ENCODE results near the gene CAMKMT.

The CAMKMT gene

GRCh38 chr2:44620189-44620990 lies 258.6 kb downstream of the CAMKMT start:
- Histone ChIP-seq H3K27ac (ENCODE audit: low read depth, low read length) (no peak overlapping the region), H3K27me3 (ENCODE audit: low read length) (no peaks in the 10 kb centered on the region), H3K79me2 (ENCODE audit: insufficient read depth, low read length) (no peaks in the 10 kb centered on the region), H3K4me3 (ENCODE audit: insufficient read depth, low read length, poor library complexity, severe bottlenecking) (no peak overlapping the region), H4K20me1 (ENCODE audit: low read depth, low read length) (no peaks in the 10 kb centered on the region), H3F3A (ENCODE audit: insufficient read depth) (no peaks in the 10 kb centered on the region), H3K9ac (ENCODE audit: low read length) (no peak overlapping the region), H3K4me2 (ENCODE audit: low read depth, low read length, poor library complexity, severe bottlenecking) (no peak overlapping the region), H3K36me3 (ENCODE audit: low read length) (no peaks in the 10 kb centered on the region), H2AFZ (ENCODE audit: low read depth, low read length, severe bottlenecking) (no peak overlapping the region), H3K9me3 (ENCODE audit: insufficient read depth, low read length) (no peaks in the 10 kb centered on the region), H3K9me2 (replicated peaks; ENCODE audit: insufficient read depth, low read length) (no peaks in the 10 kb centered on the region)
- TF ChIP-seq CTCF (IDR thresholded peaks at IDR 0.05; ENCODE audit: insufficient read depth, low read length, poor library complexity, severe bottlenecking) (no peak), EZH2phosphoT487 (conservative IDR thresholded peaks at IDR 0.05; ENCODE audit: low read length) (no peak)

GRCh38 chr2:44623622-44624351 lies 262.0 kb downstream of the CAMKMT start:
- no peak for TF ChIP-seq EZH2phosphoT487 (conservative IDR thresholded peaks at IDR 0.05; ENCODE audit: low read length)
- no peak for TF ChIP-seq CTCF (IDR thresholded peaks at IDR 0.05; ENCODE audit: insufficient read depth, low read length, poor library complexity, severe bottlenecking)
- H3K36me3 ChIP-seq (ENCODE audit: low read length): 0 out of 2 replicates have a peak, but pooled peaks cover 2% of the 10 kb centered on the region

GRCh38 chr2:44628297-44628696 lies 266.6 kb downstream of the CAMKMT start:
- TF ChIP-seq CTCF (IDR thresholded peaks at IDR 0.05; ENCODE audit: insufficient read depth, low read length, poor library complexity, severe bottlenecking) (no peak), EZH2phosphoT487 (conservative IDR thresholded peaks at IDR 0.05; ENCODE audit: low read length) (no peak)
- Histone ChIP-seq H3K4me3 (ENCODE audit: insufficient read depth, low read length, poor library complexity, severe bottlenecking) (no peak overlapping the region), H3K27me3 (ENCODE audit: low read length) (no peaks in the 10 kb centered on the region), H4K20me1 (ENCODE audit: low read depth, low read length) (no peaks in the 10 kb centered on the region), H3K9me3 (ENCODE audit: insufficient read depth, low read length) (no peaks in the 10 kb centered on the region), H3K9ac (ENCODE audit: low read length) (no peak overlapping the region), H3F3A (ENCODE audit: insufficient read depth) (no peaks in the 10 kb centered on the region), H3K4me2 (ENCODE audit: low read depth, low read length, poor library complexity, severe bottlenecking) (no peak overlapping the region), H3K27ac (ENCODE audit: low read depth, low read length) (no peak overlapping the region), H3K36me3 (ENCODE audit: low read length) (peaks cover 8% of the 10 kb centered on the region; the same call in 1 of the 2 replicates), H3K79me2 (ENCODE audit: insufficient read depth, low read length) (no peaks in the 10 kb centered on the region), H3K9me2 (replicated peaks; ENCODE audit: insufficient read depth, low read length) (no peaks in the 10 kb centered on the region), H2AFZ (ENCODE audit: low read depth, low read length, severe bottlenecking) (no peak overlapping the region)

More at GRCh38 chr2:44623622-44624351, 262.0 kb downstream of the CAMKMT start:
- H3F3A ChIP-seq (ENCODE audit: insufficient read depth): no peaks in the 10 kb centered on the region
- H3K4me2 ChIP-seq (ENCODE audit: low read depth, low read length, poor library complexity, severe bottlenecking): no peak overlapping the region
- no peak overlapping the region for H3K27ac ChIP-seq (ENCODE audit: low read depth, low read length)
- H3K9me3 ChIP-seq (ENCODE audit: insufficient read depth, low read length): no peaks in the 10 kb centered on the region
- no peaks in the 10 kb centered on the region for H3K27me3 ChIP-seq (ENCODE audit: low read length)
- H3K9ac ChIP-seq (ENCODE audit: low read length): no peak overlapping the region
- no peaks in the 10 kb centered on the region for H3K79me2 ChIP-seq (ENCODE audit: insufficient read depth, low read length)
- H2AFZ ChIP-seq (ENCODE audit: low read depth, low read length, severe bottlenecking): no peak overlapping the region
- H3K4me3 ChIP-seq (ENCODE audit: insufficient read depth, low read length, poor library complexity, severe bottlenecking): no peak overlapping the region
- no peaks in the 10 kb centered on the region for H4K20me1 ChIP-seq (ENCODE audit: low read depth, low read length)
- H3K9me2 ChIP-seq (replicated peaks; ENCODE audit: insufficient read depth, low read length): no peaks in the 10 kb centered on the region
